PC-9 (cell line): ENCODE measurements around the gene DPH2.

Experiments
- EZH2 ChIP-seq: fragments of 200-600 bp; sonication (generic); IDR thresholded peaks from 2 replicates; pipeline ENCODE4 v1.8.0; 2017; ENCODE audit warnings: antibody characterized with exemption, low read depth
- TF ChIP-seq, protein P1 (sequence below): fragments of 200-600 bp; sonication (generic); conservative IDR thresholded peaks from 2 replicates; pipeline ENCODE4 v1.6.1; 2017; ENCODE audit warnings: mixed run types, antibody characterized with exemption, mild to moderate bottlenecking, moderate library complexity

DNA sequence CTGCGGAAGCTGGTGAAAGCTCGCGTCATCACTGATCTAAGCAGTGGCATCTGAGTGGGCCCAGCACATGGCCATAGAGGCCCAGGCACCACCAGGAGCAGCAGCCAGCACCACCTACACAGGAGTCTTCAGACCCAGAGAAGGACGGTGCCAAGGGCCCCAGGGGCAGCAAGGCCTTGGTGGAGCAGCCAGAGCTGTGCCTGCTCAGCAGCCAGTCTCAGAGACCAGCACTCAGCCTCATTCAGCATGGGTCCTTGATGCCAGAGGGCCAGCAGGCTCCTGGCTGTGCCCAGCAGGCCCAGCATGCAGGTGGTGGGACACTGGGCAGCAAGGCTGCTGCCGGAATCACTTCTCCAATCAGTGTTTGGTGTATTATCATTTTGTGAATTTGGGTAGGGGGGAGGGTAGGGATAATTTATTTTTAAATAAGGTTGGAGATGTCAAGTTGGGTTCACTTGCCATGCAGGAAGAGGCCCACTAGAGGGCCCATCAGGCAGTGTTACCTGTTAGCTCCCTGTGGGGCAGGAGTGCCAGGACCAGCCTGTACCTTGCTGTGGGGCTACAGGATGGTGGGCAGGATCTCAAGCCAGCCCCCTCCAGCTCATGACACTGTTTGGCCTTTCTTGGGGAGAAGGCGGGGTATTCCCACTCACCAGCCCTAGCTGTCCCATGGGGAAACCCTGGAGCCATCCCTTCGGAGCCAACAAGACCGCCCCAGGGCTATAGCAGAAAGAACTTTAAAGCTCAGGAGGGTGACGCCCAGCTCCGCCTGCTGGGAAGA, 39.5 kb upstream of the DPH2 start:
- TF ChIP-seq EZH2 = no peak
- TF ChIP-seq, protein P1, sequence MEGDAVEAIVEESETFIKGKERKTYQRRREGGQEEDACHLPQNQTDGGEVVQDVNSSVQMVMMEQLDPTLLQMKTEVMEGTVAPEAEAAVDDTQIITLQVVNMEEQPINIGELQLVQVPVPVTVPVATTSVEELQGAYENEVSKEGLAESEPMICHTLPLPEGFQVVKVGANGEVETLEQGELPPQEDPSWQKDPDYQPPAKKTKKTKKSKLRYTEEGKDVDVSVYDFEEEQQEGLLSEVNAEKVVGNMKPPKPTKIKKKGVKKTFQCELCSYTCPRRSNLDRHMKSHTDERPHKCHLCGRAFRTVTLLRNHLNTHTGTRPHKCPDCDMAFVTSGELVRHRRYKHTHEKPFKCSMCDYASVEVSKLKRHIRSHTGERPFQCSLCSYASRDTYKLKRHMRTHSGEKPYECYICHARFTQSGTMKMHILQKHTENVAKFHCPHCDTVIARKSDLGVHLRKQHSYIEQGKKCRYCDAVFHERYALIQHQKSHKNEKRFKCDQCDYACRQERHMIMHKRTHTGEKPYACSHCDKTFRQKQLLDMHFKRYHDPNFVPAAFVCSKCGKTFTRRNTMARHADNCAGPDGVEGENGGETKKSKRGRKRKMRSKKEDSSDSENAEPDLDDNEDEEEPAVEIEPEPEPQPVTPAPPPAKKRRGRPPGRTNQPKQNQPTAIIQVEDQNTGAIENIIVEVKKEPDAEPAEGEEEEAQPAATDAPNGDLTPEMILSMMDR = peak; percentile 63
